Upper lobe of right lung (tissue), 1 donor: ENCODE data around the gene MAGOH. TPM values are rescaled to one million over a fixed set of nuclear protein-coding genes. Genes with fewer than 3 reads are reported as not detected.

Experiments
- ATAC-seq: fragments of 200-7000 bp; cut with Tn5 transposase; one replicate; pipeline ENCODE4 v1.9.1; 2020; ENCODE audit warnings: mild to moderate bottlenecking, moderate library complexity
- DNase-seq: peaks from one replicate; pipeline ENCODE4 v3.0.0-alpha.2; 2020
- H3K27ac ChIP-seq: fragments of 200-600 bp; one replicate; pipeline ENCODE4 v1.8.0; 2022
- H3K27me3 ChIP-seq: fragments of 200-600 bp; one replicate; pipeline ENCODE4 v1.8.0; 2022; ENCODE audit warnings: mild to moderate bottlenecking
- H3K36me3 ChIP-seq: fragments of 200-600 bp; one replicate; pipeline ENCODE4 v1.8.0; 2022
- H3K4me1 ChIP-seq: fragments of 200-600 bp; one replicate; pipeline ENCODE4 v1.8.0; 2022
- H3K4me3 ChIP-seq: fragments of 200-600 bp; one replicate; pipeline ENCODE4 v1.8.0; 2022; ENCODE audit warnings: mild to moderate bottlenecking
- H3K9me3 ChIP-seq: fragments of 200-600 bp; one replicate; pipeline ENCODE4 v1.8.0; 2022
- CTCF ChIP-seq: fragments of 200-600 bp; IDR thresholded peaks from one replicate; pipeline ENCODE4 v1.8.0; 2022; ENCODE audit warnings: antibody characterized with exemption
- intact Hi-C: fragments of 100-400 bp; cut with DNase I; formaldehyde crosslinking; loops from one replicate; pipeline ENCODE4 v1.11.0; 2022
- total RNA-seq: library from RNA; stranded (reverse); fragmentation: NEBNext Ultra II Directional; extraction: Animal tissue kit (Norgen Biotek cat#: 25700); gene quantifications from one replicate; pipeline ENCODE4 v1.2.1, GENCODE V29; 2021
- donor health status: DM: no; HTN: yes; CAD: no; lungs with severe emphysema.

MAGOH gene
- total RNA-seq, 1 donor from 2014 or later: 38.8 TPM

DNA sequence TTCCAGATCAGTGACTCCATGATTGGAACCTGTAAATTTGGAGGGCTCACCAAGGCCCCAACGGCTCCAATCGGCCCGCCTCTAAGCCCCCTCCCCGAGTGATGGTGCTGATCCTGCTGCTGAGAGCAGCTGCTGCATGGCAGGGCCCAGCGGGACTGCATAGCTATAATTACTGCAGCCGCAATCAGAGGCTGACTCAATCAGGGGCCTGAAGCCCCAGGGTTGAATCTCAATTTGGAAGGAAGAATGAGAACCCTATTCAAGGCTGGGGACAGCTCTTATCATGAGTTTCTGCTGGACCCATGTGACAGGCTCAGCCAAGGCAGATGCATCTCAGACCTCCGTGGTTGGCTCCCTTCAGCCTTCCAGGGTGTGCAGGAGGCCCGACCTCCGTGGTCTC is 42.8 kb upstream of the MAGOH start:
- TF ChIP-seq CTCF: no peak
- Histone ChIP-seq H3K36me3 (no peaks in the 10 kb centered on the region), H3K27ac (no peak overlapping the region), H3K4me1 (no peaks in the 10 kb centered on the region), H3K4me3 (no peak overlapping the region), H3K27me3 (no peaks in the 10 kb centered on the region), H3K9me3 (no peaks in the 10 kb centered on the region)
- ATAC-seq: no peak
- intact Hi-C loops: no loop called here
- DNase-seq: no peak

- DNase-seq (no peak), ATAC-seq (no peak)
- no peaks in the 10 kb centered on the region for H3K4me1 ChIP-seq
- H3K27me3 ChIP-seq: no peaks in the 10 kb centered on the region
- TF ChIP-seq CTCF: no peak
- no peak overlapping the region for H3K27ac ChIP-seq
- intact Hi-C loops: no loop called here
- H3K9me3 ChIP-seq: no peaks in the 10 kb centered on the region
- H3K36me3 ChIP-seq: no peaks in the 10 kb centered on the region
- no peak overlapping the region for H3K4me3 ChIP-seq
Measured at GRCh38 chr1:53280496-53280895, 42.2 kb upstream of the MAGOH start.

- intact Hi-C loops: loop anchor here (5.0 kb wide), 1 partner anchor 113 kb away; no protein-coding TSS in a partner anchor
- H3K27me3 ChIP-seq: no peaks in the 10 kb centered on the region
- TF ChIP-seq CTCF: no peak
- H3K4me1 ChIP-seq: no peaks in the 10 kb centered on the region
- no peak overlapping the region for H3K4me3 ChIP-seq
- no peak for DNase-seq
- no peak overlapping the region for H3K27ac ChIP-seq
- no peak for ATAC-seq
- H3K36me3 ChIP-seq: no peaks in the 10 kb centered on the region
- no peaks in the 10 kb centered on the region for H3K9me3 ChIP-seq
Measured at GRCh38 chr1:53279296-53280200, 41.2 kb upstream of the MAGOH start.

DNA sequence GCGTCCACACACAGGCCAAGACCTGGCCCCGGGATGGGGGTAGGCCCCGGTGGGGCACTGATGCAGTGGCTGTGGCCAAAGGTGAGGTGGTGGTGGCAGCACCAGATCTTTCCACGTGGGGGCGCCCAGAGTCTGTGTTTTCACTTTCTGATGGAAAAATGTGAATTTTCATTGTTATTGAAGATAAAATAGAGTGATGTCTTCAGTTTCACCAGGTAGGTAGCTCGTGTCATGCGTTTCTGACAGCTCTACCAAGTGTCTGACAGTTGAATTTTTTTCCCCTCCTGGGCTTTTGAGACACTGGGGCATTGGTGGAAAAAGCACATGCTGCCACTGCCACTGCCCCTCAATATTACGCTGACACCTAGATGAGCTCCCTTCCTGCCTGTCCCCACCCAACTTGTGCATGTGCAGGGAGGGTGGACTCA is 40.0 kb upstream of the MAGOH start:
- intact Hi-C loops: loop anchor here (5.0 kb wide), 1 partner anchor 114 kb away; no protein-coding TSS in a partner anchor
- TF ChIP-seq CTCF: peak; percentile 92
- no peak overlapping the region for H3K27ac ChIP-seq

GRCh38 chr1:53277326-53277725 is 39.0 kb upstream of the MAGOH start:
- H3K36me3 ChIP-seq: no peaks in the 10 kb centered on the region
- intact Hi-C loops: loop anchor here (5.0 kb wide), 1 partner anchor 115 kb away; no protein-coding TSS in a partner anchor
- DNase-seq: peak; percentile 30
- TF ChIP-seq CTCF: no peak
- H3K27ac ChIP-seq: no peak overlapping the region
- no peaks in the 10 kb centered on the region for H3K4me1 ChIP-seq
- no peaks in the 10 kb centered on the region for H3K27me3 ChIP-seq
- no peak overlapping the region for H3K4me3 ChIP-seq
- no peak for ATAC-seq
- no peaks in the 10 kb centered on the region for H3K9me3 ChIP-seq

More for the DNA sequence above, 40.0 kb upstream of the MAGOH start:
- DNase-seq: peak; percentile 76
- H3K4me3 ChIP-seq: no peak overlapping the region
- no peaks in the 10 kb centered on the region for H3K4me1 ChIP-seq
- H3K9me3 ChIP-seq: no peaks in the 10 kb centered on the region
- peak; percentile 70 for ATAC-seq
- no peaks in the 10 kb centered on the region for H3K27me3 ChIP-seq
- H3K36me3 ChIP-seq: no peaks in the 10 kb centered on the region
